ENCODE measurements around the gene AGBL4.

DNA sequence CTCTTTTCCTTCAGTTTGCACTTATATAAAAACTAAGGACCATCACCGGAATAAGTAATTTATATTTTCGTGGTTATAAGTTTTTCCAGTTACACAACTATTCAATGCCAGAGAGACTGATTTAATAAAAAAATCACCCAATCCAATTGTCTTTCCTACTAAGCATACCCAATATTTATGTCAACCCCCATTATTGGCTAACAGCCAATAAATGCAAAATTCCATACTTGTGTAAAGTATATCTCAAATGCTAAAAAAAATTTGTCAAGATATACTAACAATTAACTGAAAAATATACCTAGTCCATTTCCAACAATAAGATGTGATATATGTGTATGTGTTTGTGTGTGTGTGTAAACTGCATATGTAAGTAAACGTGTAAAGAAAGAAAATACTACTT is 117.4 kb downstream of the AGBL4 start:
- no peak for TF ChIP-seq EZH2 (IDR thresholded peaks at IDR 0.05)
- TF ChIP-seq POLR2AphosphoS5 (IDR thresholded peaks at IDR 0.05; ENCODE audit: borderline replicate concordance, low read depth, low read length): no peak
- TF ChIP-seq FOXP2 (optimal IDR thresholded peaks at IDR 0.05; ENCODE audit: control extremely low read depth, extremely low read length, insufficient read depth): no peak

Data from SK-N-MC (cell line).